HG02759 (cell line): ENCODE data around the gene NT5C2.
"Not testable (repeated sequence)": the region's sequence is repeated elsewhere in the genome, so short reads cannot be mapped to it uniquely, and the experiment has no call there.

Source experiments
- ATAC-seq: cut with Tn5 transposase; IDR thresholded peaks from one replicate; pipeline ENCODE4 v1.9.1; 2021; ENCODE audit warnings: mild to moderate bottlenecking, moderate library complexity; ENCODE audit not compliant: unreplicated experiment

NT5C2 gene

GRCh38 chr10:103202319-103202718 is 9.2 kb upstream of the NT5C2 start:
- ATAC-seq = no peak

GRCh38 chr10:103199488-103199887 is 6.4 kb upstream of the NT5C2 start:
- ATAC-seq = no peak

- no peak for ATAC-seq
These were observed 5.6 kb upstream of the NT5C2 start for GRCh38 chr10:103198648-103199047.

- ATAC-seq = no peak
These were observed 4.8 kb upstream of the NT5C2 start for GRCh38 chr10:103197903-103198302.

GRCh38 chr10:103197174-103197573 is 4.1 kb upstream of the NT5C2 start:
- no peak for ATAC-seq

- ATAC-seq = no peak
These were observed 3.4 kb upstream of the NT5C2 start for GRCh38 chr10:103196516-103196915.

GRCh38 chr10:103193820-103194529 is 903 bp upstream of the NT5C2 start:
- peak; percentile 30 for ATAC-seq

- ATAC-seq = peak; percentile 50
These were observed 493 bp downstream of the NT5C2 start for GRCh38 chr10:103192451-103193106.

- no peak for ATAC-seq
These were observed 1.0 kb downstream of the NT5C2 start for GRCh38 chr10:103192089-103192450.

GRCh38 chr10:103191198-103191597 is 1.9 kb downstream of the NT5C2 start:
- not testable (repeated sequence) for ATAC-seq

GRCh38 chr10:103188853-103189252 is 4.2 kb downstream of the NT5C2 start:
- ATAC-seq = no peak

- no peak for ATAC-seq
These were observed 6.9 kb downstream of the NT5C2 start for GRCh38 chr10:103186128-103186527.

GRCh38 chr10:103184615-103185014 is 8.5 kb downstream of the NT5C2 start:
- ATAC-seq = no peak

GRCh38 chr10:103183991-103184451 is 9.1 kb downstream of the NT5C2 start:
- not testable (repeated sequence) for ATAC-seq

- ATAC-seq = peak; percentile 82
These were observed 11.8 kb downstream of the NT5C2 start for GRCh38 chr10:103181244-103181643.

- ATAC-seq = no peak
These were observed 12.6 kb downstream of the NT5C2 start for GRCh38 chr10:103180491-103180890.

GRCh38 chr10:103177123-103177522 is 15.9 kb downstream of the NT5C2 start:
- ATAC-seq = no peak

- no peak for ATAC-seq
These were observed 17.3 kb downstream of the NT5C2 start for GRCh38 chr10:103175580-103176285.

- not testable (repeated sequence) for ATAC-seq
These were observed 18.7 kb downstream of the NT5C2 start for GRCh38 chr10:103174324-103174723.

GRCh38 chr10:103171278-103171677 is 21.8 kb downstream of the NT5C2 start:
- no peak for ATAC-seq

GRCh38 chr10:103168438-103168837 is 24.6 kb downstream of the NT5C2 start:
- no peak for ATAC-seq

- not testable (repeated sequence) for ATAC-seq
These were observed 25.5 kb downstream of the NT5C2 start for GRCh38 chr10:103167554-103167953.
